A549 (cell line): Measurements from ENCODE around the gene TTC7B.

Experiments used
- CBX2 ChIP-seq: fragments of 200-600 bp; sonication (generic); IDR thresholded peaks from 2 replicates; pipeline ENCODE4 v1.6.1; 2016; ENCODE audit warnings: low read depth, mild to moderate bottlenecking, borderline replicate concordance
- CHD2 ChIP-seq: fragments of 150-350 bp; IDR thresholded peaks from 2 replicates; pipeline ENCODE4 v1.6.1; 2014; ENCODE audit warnings: low read length; ENCODE audit not compliant: partially characterized antibody
- CTCF ChIP-seq: fragments of >200 bp; sonication (Bioruptor Twin); formaldehyde crosslinking; IDR thresholded peaks from 3 replicates; pipeline ENCODE4 v1.5.1; 2016
- POLR2A ChIP-seq: IDR thresholded peaks from 2 replicates; pipeline ENCODE4 v1.6.1; 2012; ENCODE audit warnings: mild to moderate bottlenecking, low read length
- REST ChIP-seq: fragments of 200-600 bp; sonication (generic); IDR thresholded peaks from 2 replicates; pipeline ENCODE4 v1.6.1; 2016; ENCODE audit warnings: antibody characterized with exemption, mild to moderate bottlenecking, moderate library complexity
- RFX5 ChIP-seq: fragments of 450-650 bp; IDR thresholded peaks from 2 replicates; pipeline ENCODE4 v1.7.1; 2014; ENCODE audit warnings: antibody characterized with exemption, mild to moderate bottlenecking, moderate library complexity
- RNF2 ChIP-seq: fragments of 200-600 bp; sonication (generic); IDR thresholded peaks from 2 replicates; pipeline ENCODE4 v1.6.1; 2016; ENCODE audit warnings: low read depth, mild to moderate bottlenecking, antibody characterized with exemption, moderate library complexity, borderline replicate concordance

- TF ChIP-seq CTCF = no peak
- TF ChIP-seq REST = no peak
- no peak for TF ChIP-seq CBX2
- no peak for TF ChIP-seq RFX5
- TF ChIP-seq RNF2 = no peak
- TF ChIP-seq CHD2 = no peak
- TF ChIP-seq POLR2A = no peak
Observed at GRCh38 chr14:90506748-90507147, 309.5 kb downstream of the TTC7B start.
